Activated CD4-positive, alpha-beta T cell treated with anti-CD3 and anti-CD28 coated beads, Interleukin-2, Interleukin-4, amounts not matched to agents 100 ng/mL and 50 ng/mL, durations not matched to agents 16 hours and 8 hours (primary cell): Measurements from ENCODE around the gene DPYSL3.
"Not testable (repeated sequence)": the region's sequence is repeated elsewhere in the genome, so short reads cannot be mapped to it uniquely, and the experiment has no call there.

ENCODE experiments used
- DNase-seq: peaks from one replicate; pipeline ENCODE4 v3.0.0-alpha.2; 2020; ENCODE audit warnings: low spot score

The DPYSL3 gene

DNA sequence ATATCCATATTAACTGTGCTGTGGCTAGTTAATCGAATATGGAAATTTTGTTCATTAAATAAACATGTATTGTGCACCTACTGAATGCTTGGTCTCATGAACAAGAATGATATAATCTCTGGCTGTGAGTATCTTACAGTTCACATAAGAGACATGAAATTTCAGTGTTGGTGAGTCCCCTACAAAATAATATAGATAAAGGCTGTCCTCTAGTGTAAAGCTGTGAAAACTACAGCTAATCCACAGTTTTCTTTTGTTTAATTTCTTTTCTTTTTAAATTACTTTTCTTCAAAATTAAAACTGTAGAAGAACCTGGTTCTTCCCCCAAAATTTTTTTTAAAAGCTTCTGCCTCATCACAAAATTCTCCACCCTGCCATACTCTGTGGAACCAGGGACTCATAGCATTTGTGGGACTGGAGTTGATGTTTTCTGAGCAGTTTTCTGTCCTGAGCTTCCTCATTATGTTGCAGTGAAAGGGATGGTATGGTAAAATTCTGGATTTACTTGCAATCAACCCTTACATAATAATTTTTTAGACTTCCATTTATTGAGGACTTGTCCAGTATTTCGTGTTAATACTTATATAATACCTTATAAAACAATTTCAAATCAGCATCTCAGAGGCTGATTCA, 140.0 kb downstream of the DPYSL3 start:
- no peak for DNase-seq

DNA sequence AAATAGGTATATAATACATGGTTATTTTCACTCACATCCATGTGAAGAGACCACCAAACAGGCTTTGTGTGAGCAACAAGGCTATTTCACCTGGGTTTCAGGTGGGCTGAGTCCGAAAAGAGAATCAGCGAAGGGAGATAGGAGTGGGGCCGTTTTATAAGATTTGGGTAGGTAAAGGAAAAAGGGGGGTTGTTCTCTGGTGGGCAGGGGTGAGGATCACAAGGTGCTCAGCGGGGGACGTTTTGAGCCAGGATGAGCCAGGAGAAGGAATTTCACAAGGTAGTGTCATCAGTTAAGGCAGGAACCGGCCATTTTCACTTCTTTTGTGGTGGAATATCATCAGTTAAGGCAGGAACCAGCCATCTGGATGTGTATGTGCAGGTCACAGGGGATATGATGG, 142.5 kb downstream of the DPYSL3 start:
- DNase-seq, result not testable (repeated sequence)

DNA sequence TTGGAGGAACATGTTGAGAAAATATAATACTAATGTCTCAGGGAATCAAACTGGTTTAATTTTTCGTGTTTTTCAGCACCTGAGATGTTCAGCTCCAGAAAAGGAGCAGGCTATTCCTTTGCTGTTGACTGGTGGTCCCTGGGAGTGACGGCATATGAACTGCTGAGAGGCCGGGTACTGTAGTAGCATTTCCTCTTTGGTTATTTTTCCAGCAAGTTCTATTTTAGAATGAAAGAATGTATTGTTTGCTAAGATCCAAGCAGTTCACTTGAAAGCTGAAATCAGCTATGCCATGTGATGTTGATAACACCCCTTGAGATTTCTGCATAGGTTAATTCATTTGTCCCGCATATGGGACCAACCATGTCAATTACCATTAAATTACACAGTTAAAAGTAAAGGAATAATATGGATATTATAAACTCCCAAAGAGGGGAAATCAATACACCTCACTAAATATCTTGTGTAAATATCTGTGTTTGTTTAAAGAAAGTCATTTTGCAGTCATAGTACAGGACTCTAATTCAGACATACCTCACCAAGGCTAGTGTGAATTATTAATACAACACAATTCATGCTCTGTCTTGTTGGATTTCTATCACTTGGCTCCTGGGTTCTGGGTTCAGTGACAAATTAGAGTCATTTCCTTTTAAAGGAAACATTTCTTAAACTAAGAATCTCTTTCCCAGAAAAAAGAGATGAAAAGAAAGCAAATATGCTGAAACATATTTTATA, 148.3 kb downstream of the DPYSL3 start:
- no peak for DNase-seq

DNA sequence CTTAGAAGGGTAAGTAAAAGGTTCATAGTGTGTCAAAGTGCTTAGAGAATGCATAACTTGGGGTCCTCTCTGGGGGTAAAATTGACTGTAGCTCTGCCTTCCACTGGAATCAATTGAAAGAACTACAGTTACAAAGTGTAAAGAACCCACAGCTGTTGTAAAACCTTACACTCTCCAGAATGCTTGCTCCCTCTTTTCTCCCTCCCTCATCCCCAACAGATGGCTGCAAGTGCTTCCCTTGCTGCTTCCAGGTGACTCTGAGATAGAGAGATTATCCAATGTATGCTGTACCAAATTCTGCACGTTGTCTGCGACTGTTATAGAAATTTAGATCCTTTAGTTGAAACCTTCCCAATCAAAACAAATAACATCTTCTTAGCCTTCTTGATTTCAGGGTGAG, 149.1 kb downstream of the DPYSL3 start:
- no peak for DNase-seq

DNA sequence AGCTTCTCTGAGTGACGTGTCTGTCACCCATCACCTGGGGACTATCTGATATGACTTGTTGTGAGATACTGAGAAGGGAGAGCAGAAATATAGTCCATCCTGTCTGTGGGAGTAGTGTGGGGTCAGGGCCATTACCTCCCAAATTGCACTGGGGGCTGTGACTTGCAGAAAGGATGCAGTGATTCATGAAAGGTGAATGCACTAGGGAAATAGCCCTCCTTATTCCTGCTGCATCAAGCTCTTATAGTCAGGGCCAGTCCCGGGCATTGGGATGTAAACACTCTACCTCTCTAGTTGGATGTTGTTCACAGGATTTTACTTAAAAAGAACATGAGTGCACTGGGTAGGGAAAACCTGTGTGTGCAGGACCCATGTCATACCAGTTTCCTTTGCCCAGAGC, 150.3 kb downstream of the DPYSL3 start:
- no peak for DNase-seq

DNA sequence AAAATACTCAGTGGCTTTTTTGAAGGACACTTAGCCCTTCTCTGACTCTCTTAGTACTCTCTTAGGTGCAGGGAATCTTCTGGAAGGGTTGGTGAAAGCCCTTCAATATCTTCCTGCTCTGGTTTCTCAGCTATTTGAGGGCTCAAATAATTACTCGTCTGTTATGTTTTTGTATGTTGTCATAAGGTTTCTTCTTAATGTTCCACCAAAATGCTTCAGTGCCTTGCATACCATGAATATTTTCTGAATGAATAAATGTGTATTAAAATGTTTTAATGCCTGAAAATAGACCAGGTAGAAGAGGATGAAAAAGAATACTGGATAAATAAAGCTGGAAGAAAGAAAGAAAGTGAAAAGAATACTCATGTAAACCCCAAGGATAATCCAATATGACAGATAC, 150.8 kb downstream of the DPYSL3 start:
- DNase-seq, result no peak

DNA sequence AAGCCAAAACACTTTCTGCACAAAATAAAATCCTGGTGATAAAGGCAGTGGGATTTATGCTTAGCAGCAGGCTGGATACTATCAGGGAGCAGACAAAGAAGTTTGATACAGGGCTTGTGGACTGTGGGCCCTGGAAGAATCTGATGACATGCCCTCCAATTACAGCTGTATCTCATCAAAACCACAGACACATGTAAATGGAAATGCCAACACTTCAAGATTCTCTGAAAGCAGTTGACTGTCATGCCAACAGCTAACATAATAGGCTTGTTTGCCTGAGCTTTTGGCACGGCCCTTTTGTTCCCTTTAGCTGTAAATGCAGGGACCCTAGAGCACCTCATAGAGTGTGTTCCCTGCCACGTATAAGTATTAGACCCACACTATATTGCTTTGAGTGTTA, 160.6 kb downstream of the DPYSL3 start:
- DNase-seq, result no peak

DNA sequence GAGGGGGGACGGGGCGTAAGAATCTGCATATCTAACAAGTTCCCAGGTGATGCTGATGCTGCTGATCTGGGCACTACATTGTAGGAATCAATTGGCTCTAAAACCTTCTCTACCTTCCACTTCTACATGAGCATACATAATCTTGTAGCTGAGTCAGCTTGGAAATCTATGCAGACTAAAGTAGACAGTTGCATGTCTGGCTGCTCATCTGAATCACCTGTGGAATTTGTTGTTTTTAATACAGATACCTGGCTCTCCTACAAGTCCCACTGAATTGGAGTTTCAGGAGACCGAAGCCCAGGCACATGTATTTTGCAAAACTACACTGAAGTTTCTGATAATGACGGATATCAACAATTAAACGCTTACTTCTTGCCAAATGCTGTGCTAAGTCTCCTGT, 161.4 kb downstream of the DPYSL3 start:
- no peak for DNase-seq

DNA sequence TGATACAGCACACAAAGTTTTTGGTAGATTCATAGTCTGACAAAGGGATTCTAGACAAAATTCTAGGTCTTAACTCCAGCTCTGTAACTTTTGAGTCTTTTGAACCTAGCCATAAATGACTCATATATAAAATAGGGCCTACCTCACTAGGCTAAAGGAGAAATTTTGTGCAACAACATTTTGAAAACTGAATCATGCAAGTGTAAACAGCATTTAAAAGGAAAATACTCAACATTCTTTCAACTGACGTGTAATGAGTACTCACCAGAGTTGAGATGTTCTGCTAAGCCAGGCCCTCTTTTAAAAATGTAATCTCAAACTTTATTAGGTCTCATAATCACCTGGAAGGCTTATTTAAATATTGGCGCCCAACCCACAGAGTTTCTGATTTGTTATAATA, 161.8 kb downstream of the DPYSL3 start:
- DNase-seq, result no peak

DNA sequence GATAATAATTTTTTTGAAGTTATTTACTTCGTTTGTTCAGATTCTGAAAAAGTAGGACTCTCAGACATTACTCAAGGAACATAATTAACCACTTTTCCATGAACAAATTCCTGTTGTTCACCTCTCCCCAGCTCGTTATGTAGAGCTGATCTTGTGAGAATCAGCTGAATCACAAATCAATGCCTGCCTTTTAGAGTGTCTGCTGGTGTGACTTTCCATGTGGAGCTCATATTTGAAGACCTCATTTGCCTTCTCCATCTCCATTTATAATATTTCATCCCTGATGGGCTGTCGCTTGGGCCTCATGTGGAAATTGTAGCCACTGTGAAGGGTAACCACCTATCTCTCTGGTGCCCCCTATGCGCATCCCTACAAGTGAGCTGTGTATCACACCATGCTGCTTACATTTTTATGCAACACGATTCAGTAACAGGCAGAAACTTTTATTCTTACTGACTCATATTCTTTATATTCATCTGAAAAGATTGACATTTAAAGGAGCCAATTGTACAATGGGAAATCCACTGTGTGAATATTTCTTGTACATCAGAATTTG, 163.8 kb downstream of the DPYSL3 start:
- no peak for DNase-seq

DNA sequence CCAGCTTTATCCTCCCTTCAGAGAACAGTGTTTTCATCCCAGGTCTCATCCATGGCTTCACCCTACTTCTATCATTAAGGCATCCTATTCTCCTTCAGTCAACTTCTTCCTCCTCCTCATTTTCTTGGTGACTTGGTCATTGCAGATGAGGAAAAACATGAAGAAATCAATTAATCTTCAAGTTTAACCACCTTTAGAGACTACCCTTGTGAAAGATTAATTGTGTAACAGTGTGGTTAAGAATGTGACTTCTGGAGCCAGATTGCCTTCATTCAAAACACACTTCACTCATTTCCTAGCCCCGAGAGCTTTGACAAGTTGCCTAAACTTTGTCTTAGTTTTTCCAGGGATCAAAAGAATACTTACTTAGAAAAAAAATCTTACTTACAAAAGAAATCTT, 165.0 kb downstream of the DPYSL3 start:
- no peak for DNase-seq

DNA sequence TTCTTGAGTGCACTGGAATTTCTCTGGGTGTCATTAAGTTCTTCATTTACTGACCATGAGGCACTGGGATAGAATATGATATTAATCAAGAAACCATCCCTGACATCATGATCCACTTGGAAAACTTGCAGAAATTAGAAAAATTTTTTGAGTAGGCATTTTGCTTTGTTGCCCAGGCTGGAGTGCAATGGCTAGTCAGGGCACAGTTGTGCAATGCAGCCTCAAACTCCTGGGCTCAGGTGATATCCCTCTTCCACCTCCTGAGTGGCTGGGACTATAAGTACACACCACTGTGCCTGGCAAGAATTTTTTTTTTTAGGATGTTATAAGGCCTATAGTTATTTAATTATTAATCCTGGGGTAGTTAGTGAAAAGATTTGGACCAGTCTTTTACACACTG, 168.5 kb downstream of the DPYSL3 start:
- no peak for DNase-seq

DNA sequence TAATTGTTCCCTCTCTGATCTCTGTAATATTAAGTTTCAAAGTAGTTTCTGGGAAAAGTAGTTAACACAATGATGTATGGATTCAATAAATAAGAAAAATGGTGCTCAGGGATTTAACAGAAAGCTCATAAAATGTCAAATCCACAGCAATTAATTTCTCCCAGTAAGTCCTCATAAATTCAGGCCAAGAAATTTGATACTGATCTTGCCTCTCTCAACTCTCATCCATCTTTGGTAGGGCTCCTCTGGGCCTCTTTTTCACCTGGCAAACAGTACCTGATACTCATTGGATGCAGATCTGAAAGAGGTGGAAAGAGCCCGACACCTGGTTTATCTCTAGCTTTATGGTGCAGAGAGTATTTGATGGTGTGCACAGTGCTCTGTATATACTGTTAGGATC, 168.9 kb downstream of the DPYSL3 start:
- DNase-seq, result no peak
